Nephron progenitor cell (in vitro differentiated cells): ENCODE data around the gene GPC3.

Source experiments
- DNase-seq: peaks from one replicate; pipeline ENCODE4 v3.0.0; 2021
- H3K27ac Mint-ChIP-seq: 2 replicates; pipeline ENCODE4 v1.8.0; 2021; ENCODE audit warnings: mild to moderate bottlenecking, moderate library complexity, mixed read lengths
- H3K27me3 Mint-ChIP-seq: 2 replicates; pipeline ENCODE4 v1.8.0; 2021; ENCODE audit warnings: mild to moderate bottlenecking, low read depth, mixed read lengths; ENCODE audit not compliant: poor library complexity
- H3K36me3 Mint-ChIP-seq: 2 replicates; pipeline ENCODE4 v1.8.0; 2021; ENCODE audit warnings: low read depth, mixed read lengths
- H3K4me1 Mint-ChIP-seq: 2 replicates; pipeline ENCODE4 v1.8.0; 2021; ENCODE audit warnings: mixed read lengths
- H3K4me3 Mint-ChIP-seq: 2 replicates; pipeline ENCODE4 v1.8.0; 2021; ENCODE audit warnings: mild to moderate bottlenecking, moderate library complexity, mixed read lengths
- H3K9me3 Mint-ChIP-seq: 2 replicates; pipeline ENCODE4 v1.8.0; 2021; ENCODE audit warnings: mild to moderate bottlenecking, moderate library complexity, mixed read lengths
- TF ChIP-seq, protein P1 (sequence below): fragments of 200-600 bp; sonication (generic); IDR thresholded peaks from 2 replicates; pipeline ENCODE4 v1.5.0; 2021; ENCODE audit warnings: antibody characterized with exemption

Gene GPC3

DNA sequence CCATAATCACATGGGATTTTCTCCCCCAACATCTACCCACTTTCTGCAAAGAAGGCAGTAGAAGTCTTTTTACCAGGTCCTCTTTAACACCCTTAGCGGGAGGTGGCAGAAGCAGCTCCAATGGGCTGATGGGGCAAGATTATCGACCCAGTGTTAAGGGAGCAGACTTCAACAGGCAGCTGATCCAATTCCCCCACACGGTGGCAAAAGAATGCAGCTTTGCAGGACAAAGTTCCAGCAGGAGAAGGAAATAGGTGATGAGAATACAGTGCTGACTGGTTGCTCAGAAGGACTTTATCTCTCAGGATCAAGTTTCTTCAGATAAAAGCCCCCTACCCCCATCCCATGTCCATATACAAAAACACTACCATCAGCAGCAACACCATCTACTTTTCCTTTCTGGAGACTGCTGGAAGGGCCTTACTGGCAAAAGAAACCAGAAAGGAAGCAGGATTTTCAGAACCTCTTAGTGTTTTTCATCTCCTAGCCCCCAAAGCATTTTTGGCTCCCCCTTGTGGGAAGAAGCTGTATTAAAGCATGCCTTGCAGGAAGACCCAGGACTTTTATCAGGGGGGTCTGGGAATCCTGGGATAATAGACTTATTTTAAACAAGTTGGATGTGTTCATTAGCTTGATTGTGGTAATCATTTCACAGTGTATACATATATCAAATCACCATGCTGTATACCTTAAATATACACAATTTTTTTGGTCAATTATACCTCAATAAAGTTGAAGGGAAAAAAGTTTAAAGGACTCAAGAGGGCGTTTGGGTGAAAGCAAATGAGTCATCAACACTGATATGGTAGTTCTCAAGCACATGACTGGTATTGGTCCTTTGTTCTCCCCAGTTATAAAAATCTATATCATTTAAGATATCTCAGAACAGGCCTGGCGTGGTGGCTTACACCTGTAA, 146.4 kb downstream of the GPC3 start:
- TF ChIP-seq, protein P1, sequence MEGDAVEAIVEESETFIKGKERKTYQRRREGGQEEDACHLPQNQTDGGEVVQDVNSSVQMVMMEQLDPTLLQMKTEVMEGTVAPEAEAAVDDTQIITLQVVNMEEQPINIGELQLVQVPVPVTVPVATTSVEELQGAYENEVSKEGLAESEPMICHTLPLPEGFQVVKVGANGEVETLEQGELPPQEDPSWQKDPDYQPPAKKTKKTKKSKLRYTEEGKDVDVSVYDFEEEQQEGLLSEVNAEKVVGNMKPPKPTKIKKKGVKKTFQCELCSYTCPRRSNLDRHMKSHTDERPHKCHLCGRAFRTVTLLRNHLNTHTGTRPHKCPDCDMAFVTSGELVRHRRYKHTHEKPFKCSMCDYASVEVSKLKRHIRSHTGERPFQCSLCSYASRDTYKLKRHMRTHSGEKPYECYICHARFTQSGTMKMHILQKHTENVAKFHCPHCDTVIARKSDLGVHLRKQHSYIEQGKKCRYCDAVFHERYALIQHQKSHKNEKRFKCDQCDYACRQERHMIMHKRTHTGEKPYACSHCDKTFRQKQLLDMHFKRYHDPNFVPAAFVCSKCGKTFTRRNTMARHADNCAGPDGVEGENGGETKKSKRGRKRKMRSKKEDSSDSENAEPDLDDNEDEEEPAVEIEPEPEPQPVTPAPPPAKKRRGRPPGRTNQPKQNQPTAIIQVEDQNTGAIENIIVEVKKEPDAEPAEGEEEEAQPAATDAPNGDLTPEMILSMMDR, result peak; percentile 78
- Mint-ChIP-seq H3K9me3 (peaks cover 4% of the 10 kb centered on the region), H3K27me3 (no peaks in the 10 kb centered on the region), H3K27ac (peak overlapping the region; percentile 3), H3K4me1 (peaks cover 20% of the 10 kb centered on the region), H3K36me3 (peaks cover 37% of the 10 kb centered on the region), H3K4me3 (no peak overlapping the region)
- DNase-seq, result peak; percentile 67

DNA sequence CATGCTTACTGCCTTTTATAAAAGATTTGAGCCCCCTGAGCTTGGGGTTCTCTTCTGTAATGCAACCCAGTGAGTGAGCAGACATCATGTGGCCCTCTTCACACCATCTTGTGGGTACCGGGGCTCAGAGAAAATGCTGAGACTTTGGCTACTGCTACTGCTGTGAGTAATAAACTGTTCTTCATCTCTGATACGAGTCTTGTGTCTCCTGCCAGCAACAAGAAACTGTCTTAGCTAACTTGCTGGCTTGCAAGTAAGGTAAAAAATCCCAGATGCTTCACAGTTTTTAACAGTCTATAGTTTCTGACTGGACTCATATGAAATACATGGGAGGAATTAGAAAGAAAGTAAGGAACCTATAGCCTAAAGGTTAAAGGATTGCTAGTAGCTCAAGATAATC, 148.3 kb downstream of the GPC3 start:
- no peak for DNase-seq
- Mint-ChIP-seq H3K4me3 (no peak overlapping the region), H3K27ac (peak overlapping the region; percentile 46), H3K4me1 (peaks cover 20% of the 10 kb centered on the region), H3K27me3 (no peaks in the 10 kb centered on the region), H3K36me3 (peaks cover 37% of the 10 kb centered on the region), H3K9me3 (no peaks in the 10 kb centered on the region)
- TF ChIP-seq, protein P1, result no peak

DNA sequence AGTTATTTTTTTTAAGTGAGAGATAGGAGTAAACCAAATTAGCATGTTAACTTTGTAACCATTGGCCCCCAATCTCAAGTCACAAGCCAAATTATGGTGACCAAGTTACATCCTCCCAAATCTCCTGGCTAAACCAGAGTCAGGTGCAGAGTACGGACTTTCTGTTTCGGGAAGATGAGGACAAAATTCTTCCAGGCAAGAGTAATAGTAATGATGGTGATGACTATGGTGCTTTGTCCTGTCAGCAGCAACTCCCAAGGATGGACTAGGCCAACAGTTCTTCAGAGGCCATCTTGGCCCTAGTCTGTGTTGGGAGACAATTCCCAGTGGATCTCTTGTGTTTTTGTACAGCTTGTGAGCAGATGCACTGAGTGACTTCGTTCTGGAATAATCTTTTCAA, 148.8 kb downstream of the GPC3 start:
- TF ChIP-seq, protein P1, result no peak
- no peak for DNase-seq
- Mint-ChIP-seq H3K9me3 (no peaks in the 10 kb centered on the region), H3K4me3 (no peak overlapping the region), H3K36me3 (peaks cover 35% of the 10 kb centered on the region), H3K4me1 (peaks cover 20% of the 10 kb centered on the region), H3K27me3 (no peaks in the 10 kb centered on the region), H3K27ac (peak overlapping the region; percentile 42)

DNA sequence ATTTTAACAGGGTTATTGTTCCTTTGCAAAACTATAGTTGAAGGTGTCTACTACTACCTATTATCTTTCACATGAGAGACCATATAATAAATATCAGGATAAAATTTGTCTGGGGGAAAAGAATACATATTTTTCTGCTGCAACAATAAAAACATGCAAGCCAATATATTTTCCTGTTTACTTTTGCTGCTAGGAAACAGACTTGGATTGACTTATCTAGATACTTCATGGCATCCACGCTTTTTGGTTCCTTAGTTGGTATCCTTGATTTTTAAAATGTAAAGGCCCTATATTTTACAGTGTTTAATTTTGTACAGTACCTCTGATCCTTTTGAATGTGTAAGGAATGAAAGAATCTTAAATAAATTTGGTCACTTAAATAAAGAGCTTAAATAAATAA, 150.6 kb downstream of the GPC3 start:
- no peak for DNase-seq
- Mint-ChIP-seq H3K4me3 (no peak overlapping the region), H3K36me3 (peaks cover 36% of the 10 kb centered on the region), H3K4me1 (peaks cover 20% of the 10 kb centered on the region), H3K27me3 (no peaks in the 10 kb centered on the region), H3K9me3 (peaks cover 6% of the 10 kb centered on the region), H3K27ac (no peak overlapping the region)
- TF ChIP-seq, protein P1, result no peak

DNA sequence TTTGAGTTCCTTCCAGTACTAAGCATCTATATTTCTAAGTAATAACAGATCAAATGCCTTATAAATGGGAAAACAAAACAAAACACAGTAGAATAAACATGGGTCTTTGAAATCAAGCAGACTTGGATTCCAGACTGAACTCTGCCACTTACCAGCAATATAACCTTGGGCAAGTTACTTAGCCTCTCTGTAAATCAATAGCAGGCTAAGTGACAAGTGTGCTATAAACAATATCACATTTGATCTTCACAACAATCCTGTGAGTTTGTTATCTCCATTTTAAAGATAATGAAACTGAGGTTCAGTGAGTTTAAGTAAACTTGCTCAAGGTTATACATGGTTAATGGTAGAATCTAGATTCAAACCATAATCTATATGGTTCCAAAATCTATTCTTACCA, 165.8 kb downstream of the GPC3 start:
- Mint-ChIP-seq H3K9me3 (peaks cover 4% of the 10 kb centered on the region), H3K4me1 (no peaks in the 10 kb centered on the region), H3K27me3 (no peaks in the 10 kb centered on the region), H3K36me3 (peaks cover 16% of the 10 kb centered on the region), H3K4me3 (no peak overlapping the region), H3K27ac (no peak overlapping the region)
- DNase-seq, result no peak
- TF ChIP-seq, protein P1, result no peak

DNA sequence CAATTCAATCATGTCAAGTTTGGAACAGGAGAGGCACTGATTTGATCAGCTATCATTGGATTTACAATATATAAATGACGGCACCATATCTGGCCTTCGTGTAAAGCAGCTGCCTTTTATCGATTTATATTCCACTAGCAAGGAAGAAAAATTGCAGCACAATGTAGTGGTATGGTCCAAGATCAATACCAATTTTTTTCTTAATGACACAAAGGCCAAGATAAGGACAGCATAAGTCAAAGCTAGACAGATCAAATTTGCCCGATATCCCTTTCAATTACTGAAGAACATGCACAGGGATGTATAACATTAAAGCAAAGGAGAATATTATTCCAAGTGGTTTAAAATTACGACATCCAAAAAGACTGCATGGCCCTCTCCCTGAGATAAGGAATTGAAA, 167.4 kb downstream of the GPC3 start:
- no peak overlapping the region for H3K27ac Mint-ChIP-seq
- H3K4me1 Mint-ChIP-seq, result peaks cover 10% of the 10 kb centered on the region
- H3K27me3 Mint-ChIP-seq, result no peaks in the 10 kb centered on the region
- H3K36me3 Mint-ChIP-seq, result peaks cover 5% of the 10 kb centered on the region
- H3K4me3 Mint-ChIP-seq, result no peak overlapping the region
- TF ChIP-seq, protein P1, result no peak
- DNase-seq, result no peak
- H3K9me3 Mint-ChIP-seq, result no peaks in the 10 kb centered on the region
